Activated naive CD4-positive, alpha-beta T cell treated with anti-CD3 and anti-CD28 coated beads for 36 hours (primary cell): ENCODE results near the gene CD151. TPM values are rescaled to one million over a fixed set of nuclear protein-coding genes. Genes with fewer than 3 reads are reported as not detected.

Source experiments
- CTCF ChIA-PET: fragments of 350-600 bp; sonication (Branson Sonifier 250); formaldehyde crosslinking; loops from one replicate; lab custom pipeline; 2021; ENCODE audit warnings: antibody characterized with exemption; lab: Charles Lee
- DNase-seq: peaks from one replicate; pipeline ENCODE4 v3.0.0-alpha.2; 2020
- H3K27ac Mint-ChIP-seq: one replicate; pipeline ENCODE4 v1.8.0; 2021; ENCODE audit warnings: mild to moderate bottlenecking, mixed read lengths
- H3K27me3 Mint-ChIP-seq: one replicate; pipeline ENCODE4 v1.8.0; 2021; ENCODE audit warnings: low read depth, mixed read lengths
- H3K36me3 Mint-ChIP-seq: one replicate; pipeline ENCODE4 v1.8.0; 2021; ENCODE audit warnings: low read depth, mixed read lengths
- H3K4me1 Mint-ChIP-seq: one replicate; pipeline ENCODE4 v1.8.0; 2021; ENCODE audit warnings: low read depth, mixed read lengths
- H3K4me3 Mint-ChIP-seq: one replicate; pipeline ENCODE4 v1.8.0; 2021; ENCODE audit warnings: mild to moderate bottlenecking, moderate library complexity, mixed read lengths
- H3K9me3 Mint-ChIP-seq: one replicate; pipeline ENCODE4 v1.8.0; 2021; ENCODE audit warnings: mixed read lengths
- intact Hi-C: fragments of 100-400 bp; cut with micrococcal nuclease; formaldehyde crosslinking; loops from one replicate; pipeline ENCODE4 v1.15.1; 2023
- total RNA-seq, 2 experiments: library from RNA; stranded (reverse); gene quantifications; one replicate each; pipeline ENCODE4 v1.2.3, GENCODE V29; 2021

CD151 gene
- total RNA-seq, 2 experiments from 2014 or later, result 16.3 to 18.1 TPM

- no peak overlapping the region for H3K4me3 Mint-ChIP-seq
- DNase-seq, result no peak
- no peaks in the 10 kb centered on the region for H3K9me3 Mint-ChIP-seq
- H3K4me1 Mint-ChIP-seq, result no peaks in the 10 kb centered on the region
- no peak overlapping the region for H3K27ac Mint-ChIP-seq
- no peaks in the 10 kb centered on the region for H3K27me3 Mint-ChIP-seq
- CTCF ChIA-PET, result interaction anchor here (1.3 kb wide), 1 partner anchor 16 kb away, joined by 6 read pairs; no protein-coding TSS in a partner anchor
- intact Hi-C loops, result no loop called here
- H3K36me3 Mint-ChIP-seq, result no peaks in the 10 kb centered on the region
Measured at GRCh38 chr11:863910-864827, 31.4 kb downstream of the CD151 start.

- Mint-ChIP-seq H3K36me3 (no peaks in the 10 kb centered on the region), H3K4me3 (no peak overlapping the region)
- CTCF ChIA-PET, result no interaction called here
Measured at GRCh38 chr11:864898-865297, 32.1 kb downstream of the CD151 start.

GRCh38 chr11:865462-866430, 33.0 kb downstream of the CD151 start:
- Mint-ChIP-seq H3K4me1 (no peaks in the 10 kb centered on the region), H3K27ac (no peak overlapping the region), H3K27me3 (no peaks in the 10 kb centered on the region), H3K4me3 (no peak overlapping the region), H3K9me3 (no peaks in the 10 kb centered on the region), H3K36me3 (no peaks in the 10 kb centered on the region)
- CTCF ChIA-PET, result no interaction called here
- DNase-seq, result no peak
- intact Hi-C loops, result no loop called here

More at GRCh38 chr11:864898-865297, 32.1 kb downstream of the CD151 start:
- intact Hi-C loops, result no loop called here
- no peak overlapping the region for H3K27ac Mint-ChIP-seq
- no peak for DNase-seq
- no peaks in the 10 kb centered on the region for H3K27me3 Mint-ChIP-seq
- H3K4me1 Mint-ChIP-seq, result no peaks in the 10 kb centered on the region
- H3K9me3 Mint-ChIP-seq, result no peaks in the 10 kb centered on the region

GRCh38 chr11:866481-866880, 33.7 kb downstream of the CD151 start:
- H3K4me1 Mint-ChIP-seq, result no peaks in the 10 kb centered on the region
- CTCF ChIA-PET, result no interaction called here
- intact Hi-C loops, result no loop called here
- H3K9me3 Mint-ChIP-seq, result no peaks in the 10 kb centered on the region
- H3K27ac Mint-ChIP-seq, result no peak overlapping the region
- no peaks in the 10 kb centered on the region for H3K36me3 Mint-ChIP-seq
- no peaks in the 10 kb centered on the region for H3K27me3 Mint-ChIP-seq
- DNase-seq, result no peak
- no peak overlapping the region for H3K4me3 Mint-ChIP-seq

- Mint-ChIP-seq H3K36me3 (peaks cover 1% of the 10 kb centered on the region), H3K4me3 (no peak overlapping the region), H3K27ac (no peak overlapping the region), H3K9me3 (no peaks in the 10 kb centered on the region), H3K27me3 (no peaks in the 10 kb centered on the region), H3K4me1 (no peaks in the 10 kb centered on the region)
- no peak for DNase-seq
- CTCF ChIA-PET, result interaction anchor here (1.1 kb wide), 1 partner anchor 19 kb away, joined by 3 read pairs; no protein-coding TSS in a partner anchor
- intact Hi-C loops, result no loop called here
Measured at GRCh38 chr11:867856-868358, 35.2 kb downstream of the CD151 start.

GRCh38 chr11:868394-868793, 35.6 kb downstream of the CD151 start:
- CTCF ChIA-PET, result no interaction called here
- Mint-ChIP-seq H3K4me1 (no peaks in the 10 kb centered on the region), H3K27ac (no peak overlapping the region), H3K36me3 (peaks cover 1% of the 10 kb centered on the region), H3K27me3 (no peaks in the 10 kb centered on the region), H3K4me3 (no peak overlapping the region), H3K9me3 (no peaks in the 10 kb centered on the region)
- intact Hi-C loops, result no loop called here
- no peak for DNase-seq

- H3K27me3 Mint-ChIP-seq, result no peaks in the 10 kb centered on the region
- no peaks in the 10 kb centered on the region for H3K9me3 Mint-ChIP-seq
- H3K27ac Mint-ChIP-seq, result no peak overlapping the region
- no peak overlapping the region for H3K4me3 Mint-ChIP-seq
- intact Hi-C loops, result no loop called here
- peaks cover 5% of the 10 kb centered on the region for H3K36me3 Mint-ChIP-seq
- DNase-seq, result no peak
- no peaks in the 10 kb centered on the region for H3K4me1 Mint-ChIP-seq
- CTCF ChIA-PET, result no interaction called here
Measured at GRCh38 chr11:868802-869201, 36.0 kb downstream of the CD151 start.

GRCh38 chr11:869399-870126, 36.8 kb downstream of the CD151 start:
- no peak for DNase-seq
- Mint-ChIP-seq H3K9me3 (no peaks in the 10 kb centered on the region), H3K4me1 (no peaks in the 10 kb centered on the region), H3K4me3 (no peak overlapping the region), H3K27me3 (no peaks in the 10 kb centered on the region), H3K27ac (no peak overlapping the region), H3K36me3 (peaks cover 6% of the 10 kb centered on the region)
- intact Hi-C loops, result no loop called here
- CTCF ChIA-PET, result no interaction called here

GRCh38 chr11:870127-870413, 37.3 kb downstream of the CD151 start:
- H3K9me3 Mint-ChIP-seq, result no peaks in the 10 kb centered on the region
- intact Hi-C loops, result no loop called here
- CTCF ChIA-PET, result no interaction called here
- H3K36me3 Mint-ChIP-seq, result peaks cover 6% of the 10 kb centered on the region
- no peak overlapping the region for H3K27ac Mint-ChIP-seq
- H3K27me3 Mint-ChIP-seq, result no peaks in the 10 kb centered on the region
- DNase-seq, result no peak
- H3K4me3 Mint-ChIP-seq, result no peak overlapping the region
- no peaks in the 10 kb centered on the region for H3K4me1 Mint-ChIP-seq

GRCh38 chr11:870418-870817, 37.7 kb downstream of the CD151 start:
- no peaks in the 10 kb centered on the region for H3K27me3 Mint-ChIP-seq
- H3K4me1 Mint-ChIP-seq, result no peaks in the 10 kb centered on the region
- no peak overlapping the region for H3K27ac Mint-ChIP-seq
- H3K4me3 Mint-ChIP-seq, result no peak overlapping the region
- intact Hi-C loops, result no loop called here
- peaks cover 6% of the 10 kb centered on the region for H3K36me3 Mint-ChIP-seq
- H3K9me3 Mint-ChIP-seq, result no peaks in the 10 kb centered on the region
- DNase-seq, result no peak
- CTCF ChIA-PET, result no interaction called here

- H3K36me3 Mint-ChIP-seq, result peaks cover 10% of the 10 kb centered on the region
Measured at GRCh38 chr11:871472-871871, 38.7 kb downstream of the CD151 start.

GRCh38 chr11:872799-873198, 40.0 kb downstream of the CD151 start:
- Mint-ChIP-seq H3K4me1 (no peaks in the 10 kb centered on the region), H3K9me3 (no peaks in the 10 kb centered on the region), H3K36me3 (peaks cover 11% of the 10 kb centered on the region), H3K27me3 (no peaks in the 10 kb centered on the region), H3K27ac (no peak overlapping the region), H3K4me3 (no peak overlapping the region)
- DNase-seq, result no peak
- intact Hi-C loops, result no loop called here
- CTCF ChIA-PET, result no interaction called here

More at GRCh38 chr11:871472-871871, 38.7 kb downstream of the CD151 start:
- no peaks in the 10 kb centered on the region for H3K27me3 Mint-ChIP-seq
- intact Hi-C loops, result no loop called here
- no peaks in the 10 kb centered on the region for H3K9me3 Mint-ChIP-seq
- CTCF ChIA-PET, result no interaction called here
- DNase-seq, result no peak
- H3K27ac Mint-ChIP-seq, result no peak overlapping the region
- H3K4me1 Mint-ChIP-seq, result no peaks in the 10 kb centered on the region
- no peak overlapping the region for H3K4me3 Mint-ChIP-seq
